HG02623 (cell line): ENCODE data around the gene CHN1.
A peak's percentile ranks its signal among the peaks of the same experiment; 100 is the strongest.

Source experiments
- ATAC-seq: cut with Tn5 transposase; IDR thresholded peaks from one replicate; pipeline ENCODE4 v1.9.1; 2021; ENCODE audit warnings: moderate library complexity; ENCODE audit not compliant: unreplicated experiment

CHN1 gene

DNA sequence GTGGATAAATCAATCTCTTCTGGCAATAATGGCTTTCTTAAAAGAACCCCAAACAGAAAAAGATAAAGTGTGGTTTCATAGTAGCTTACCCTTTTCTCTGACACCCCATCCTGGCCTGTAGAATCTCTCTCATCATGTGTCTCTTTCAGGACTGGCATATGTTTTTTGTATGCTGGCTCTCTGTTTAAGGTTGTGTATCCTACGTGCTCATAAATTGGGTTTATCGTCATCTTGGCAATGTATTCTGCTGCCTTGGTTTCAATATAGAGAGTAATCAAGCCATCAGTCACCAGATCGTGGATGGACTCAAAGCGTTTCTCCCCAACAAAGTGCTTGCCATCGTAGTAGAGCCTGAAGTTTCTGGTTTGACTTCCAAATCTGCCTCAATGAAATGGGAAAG is 127.4 kb downstream of the CHN1 start:
- ATAC-seq: no peak

DNA sequence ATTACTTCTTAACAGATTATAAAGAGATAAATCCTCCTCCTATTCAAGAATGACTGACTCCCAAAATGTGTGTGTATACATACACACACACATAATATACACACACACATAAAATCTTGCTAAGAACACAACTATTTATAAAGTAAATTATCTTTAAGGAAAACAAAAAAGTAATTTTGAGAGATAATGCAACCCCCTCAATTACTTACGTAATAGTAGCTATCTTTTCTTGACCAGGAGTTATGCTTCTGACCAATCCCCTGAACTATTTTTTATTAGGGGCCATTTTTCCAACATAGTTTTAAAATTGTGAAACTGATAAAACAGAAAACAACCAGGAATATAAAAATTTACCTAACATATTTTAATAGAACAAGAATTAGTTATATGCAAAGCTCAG is 127.9 kb downstream of the CHN1 start:
- ATAC-seq: no peak

DNA sequence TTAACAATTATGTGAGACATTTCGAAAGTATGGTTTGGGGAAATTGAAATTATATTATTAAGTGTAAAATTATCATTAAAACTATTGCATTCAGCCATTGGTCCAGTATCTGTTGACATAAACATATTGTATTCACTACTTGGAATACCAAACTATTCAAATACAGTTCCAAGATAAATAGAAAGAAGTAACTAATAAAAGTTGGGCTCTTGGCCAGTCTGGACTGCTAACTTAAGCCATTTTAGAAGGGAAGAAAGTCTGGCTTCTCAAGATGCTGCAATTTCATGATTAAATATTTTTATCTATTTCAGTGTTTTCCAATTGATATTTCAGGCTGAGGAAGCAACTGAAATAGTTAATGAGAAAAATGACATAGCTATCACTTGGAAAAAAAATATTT is 131.1 kb downstream of the CHN1 start:
- no peak for ATAC-seq

DNA sequence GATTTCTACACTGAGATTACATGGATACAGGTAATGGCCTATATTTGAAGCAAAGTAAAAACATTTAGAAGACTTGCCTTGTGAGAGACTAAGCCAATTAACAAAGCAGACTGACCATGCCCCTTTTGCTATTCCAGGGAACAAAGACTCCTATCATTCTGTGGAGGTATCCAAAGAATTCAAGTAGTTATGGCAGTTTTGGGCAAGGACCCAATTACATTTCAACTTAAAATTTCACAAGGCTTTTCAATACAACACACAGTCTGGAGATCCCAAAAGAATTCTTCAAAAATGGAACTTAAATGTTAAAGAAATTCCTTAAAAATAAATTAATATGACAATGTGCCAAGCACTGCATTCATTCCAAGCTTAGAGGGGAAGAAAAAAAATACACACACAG is 131.7 kb downstream of the CHN1 start:
- ATAC-seq: no peak

DNA sequence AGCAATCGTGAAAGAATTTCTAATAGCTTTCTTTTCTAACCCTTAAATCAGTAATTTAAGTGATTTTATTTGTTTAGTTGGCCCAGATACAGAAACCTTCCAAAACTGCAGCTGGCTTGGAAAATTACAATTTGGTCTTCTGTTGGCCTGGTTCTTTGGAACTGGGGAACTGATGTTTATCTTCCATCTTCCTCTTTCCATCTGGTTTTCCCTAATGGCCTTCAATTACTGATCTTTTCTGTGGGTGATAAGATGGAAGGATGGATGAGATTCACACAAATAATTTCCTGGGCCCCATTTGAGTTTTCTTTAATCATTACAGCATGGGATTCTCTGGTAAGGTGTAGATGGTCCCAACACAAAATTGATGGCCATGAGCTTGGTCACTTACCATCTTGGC is 134.4 kb downstream of the CHN1 start:
- no peak for ATAC-seq

DNA sequence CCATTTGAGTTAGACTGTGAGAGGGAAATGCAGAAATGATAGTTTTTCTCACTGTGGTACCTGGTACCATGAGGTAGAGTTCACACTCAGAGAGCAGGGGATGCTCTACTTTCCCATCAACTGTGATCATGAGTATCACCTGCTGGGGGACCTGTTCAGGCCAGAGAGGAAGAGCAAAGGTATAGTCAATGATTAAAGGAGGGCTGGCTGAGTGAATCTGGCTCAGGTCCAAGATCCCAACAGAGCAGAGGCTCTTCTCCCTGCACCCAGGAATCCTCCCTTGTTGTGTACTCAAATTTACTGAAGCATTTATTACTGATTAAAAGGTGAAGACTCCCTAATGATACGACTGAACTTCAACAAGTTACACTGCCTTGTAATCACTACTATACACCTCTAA is 136.3 kb downstream of the CHN1 start:
- ATAC-seq: no peak

DNA sequence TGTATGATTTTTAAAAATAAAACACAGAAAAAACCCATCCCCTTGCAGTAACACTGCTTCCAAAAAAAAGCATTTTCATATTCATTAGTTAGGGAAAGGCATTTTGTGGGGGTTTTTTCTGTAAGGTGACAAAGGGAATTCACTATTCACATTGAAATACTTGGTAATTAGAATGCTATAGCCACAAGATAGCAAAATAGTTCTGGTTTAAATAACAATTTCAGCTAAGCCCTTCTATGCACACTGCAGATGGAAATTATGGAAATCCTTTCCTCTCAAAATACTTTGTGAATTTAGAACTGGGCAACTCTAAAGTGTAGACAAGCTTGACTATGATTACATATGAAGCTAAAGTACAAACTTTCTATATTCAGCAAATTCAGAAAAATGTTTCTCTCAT is 138.8 kb downstream of the CHN1 start:
- no peak for ATAC-seq

DNA sequence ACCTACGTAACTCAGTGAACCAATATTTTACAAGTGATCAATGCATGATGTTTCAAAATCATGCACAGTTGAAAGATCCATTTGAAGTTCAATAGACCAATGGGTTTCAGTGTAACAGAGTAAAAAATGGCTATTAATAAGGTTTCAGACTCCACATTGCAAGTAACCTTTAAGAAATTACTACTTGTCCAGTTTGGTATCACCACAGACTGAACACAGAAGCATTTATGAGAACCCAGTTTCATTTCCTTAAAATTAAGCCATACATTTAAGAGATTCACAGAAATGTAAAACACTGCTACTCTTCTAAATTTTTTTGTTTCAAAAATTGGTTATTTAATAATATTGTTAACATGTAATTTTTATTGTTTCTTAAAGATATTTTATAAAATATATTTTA is 142.0 kb downstream of the CHN1 start:
- ATAC-seq: no peak

DNA sequence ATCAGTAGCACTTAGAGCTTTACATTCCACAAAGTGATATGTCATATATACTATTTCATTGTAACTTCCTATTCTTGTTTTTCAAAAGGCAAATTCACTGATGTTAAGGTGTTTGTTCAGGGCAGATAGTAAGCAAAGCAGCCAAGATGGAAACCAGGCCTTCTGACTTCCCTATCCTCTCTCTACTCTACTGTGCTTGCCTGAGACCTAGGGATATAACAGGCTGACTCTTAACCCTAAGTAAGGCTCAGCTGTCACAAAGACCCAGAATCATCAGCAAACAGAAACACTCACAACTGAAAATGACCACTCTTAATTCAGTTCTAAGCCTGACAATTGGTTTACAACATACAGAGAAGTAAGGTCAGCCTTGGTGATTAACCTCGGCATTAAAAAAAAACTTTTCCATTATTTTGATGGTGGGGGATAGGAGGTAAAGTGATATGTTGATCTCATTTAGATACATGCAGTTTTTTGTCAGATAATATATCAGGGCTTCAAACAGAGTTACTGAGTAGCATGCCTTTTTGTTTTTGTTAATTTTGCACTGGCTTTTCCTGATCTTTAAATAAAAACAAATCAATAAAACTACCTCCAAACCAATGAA is 145.5 kb downstream of the CHN1 start:
- ATAC-seq: no peak

DNA sequence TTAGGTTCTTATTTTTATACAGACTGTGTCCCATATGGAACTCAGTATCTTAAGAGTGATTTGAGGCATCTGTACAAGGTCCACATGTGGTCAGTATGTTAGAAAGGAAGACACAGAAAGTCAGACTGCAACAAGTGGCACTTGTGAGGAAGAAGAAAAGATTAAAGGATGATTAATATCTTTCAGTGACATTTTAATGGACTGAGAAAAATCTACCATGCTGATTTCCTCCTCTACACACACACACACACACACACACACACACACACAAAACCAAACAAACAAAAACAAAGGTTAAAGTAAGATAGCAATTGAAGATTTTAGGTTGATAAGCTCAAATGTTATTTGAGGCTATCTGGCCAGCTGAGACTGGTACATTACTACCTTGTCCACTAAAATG is 146.4 kb downstream of the CHN1 start:
- no peak for ATAC-seq

DNA sequence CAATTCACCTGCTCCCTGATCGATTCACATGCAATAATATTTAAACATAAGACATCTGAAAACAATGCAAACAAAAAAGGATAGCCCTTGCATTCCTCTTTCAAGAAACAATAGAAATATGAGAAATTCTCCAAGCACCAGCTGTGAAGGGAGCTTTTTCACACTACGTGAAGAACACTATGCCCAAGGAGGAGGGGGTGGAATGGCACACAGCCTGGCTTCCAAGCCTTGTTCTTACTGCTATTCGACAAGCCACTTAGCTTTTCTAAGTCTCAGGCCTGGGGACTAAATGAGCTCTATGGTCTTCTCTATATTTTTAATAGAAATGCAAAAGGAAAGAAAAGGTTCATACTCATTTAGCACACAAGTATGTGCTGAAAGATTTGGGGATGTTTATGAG is 148.7 kb downstream of the CHN1 start:
- ATAC-seq: no peak

DNA sequence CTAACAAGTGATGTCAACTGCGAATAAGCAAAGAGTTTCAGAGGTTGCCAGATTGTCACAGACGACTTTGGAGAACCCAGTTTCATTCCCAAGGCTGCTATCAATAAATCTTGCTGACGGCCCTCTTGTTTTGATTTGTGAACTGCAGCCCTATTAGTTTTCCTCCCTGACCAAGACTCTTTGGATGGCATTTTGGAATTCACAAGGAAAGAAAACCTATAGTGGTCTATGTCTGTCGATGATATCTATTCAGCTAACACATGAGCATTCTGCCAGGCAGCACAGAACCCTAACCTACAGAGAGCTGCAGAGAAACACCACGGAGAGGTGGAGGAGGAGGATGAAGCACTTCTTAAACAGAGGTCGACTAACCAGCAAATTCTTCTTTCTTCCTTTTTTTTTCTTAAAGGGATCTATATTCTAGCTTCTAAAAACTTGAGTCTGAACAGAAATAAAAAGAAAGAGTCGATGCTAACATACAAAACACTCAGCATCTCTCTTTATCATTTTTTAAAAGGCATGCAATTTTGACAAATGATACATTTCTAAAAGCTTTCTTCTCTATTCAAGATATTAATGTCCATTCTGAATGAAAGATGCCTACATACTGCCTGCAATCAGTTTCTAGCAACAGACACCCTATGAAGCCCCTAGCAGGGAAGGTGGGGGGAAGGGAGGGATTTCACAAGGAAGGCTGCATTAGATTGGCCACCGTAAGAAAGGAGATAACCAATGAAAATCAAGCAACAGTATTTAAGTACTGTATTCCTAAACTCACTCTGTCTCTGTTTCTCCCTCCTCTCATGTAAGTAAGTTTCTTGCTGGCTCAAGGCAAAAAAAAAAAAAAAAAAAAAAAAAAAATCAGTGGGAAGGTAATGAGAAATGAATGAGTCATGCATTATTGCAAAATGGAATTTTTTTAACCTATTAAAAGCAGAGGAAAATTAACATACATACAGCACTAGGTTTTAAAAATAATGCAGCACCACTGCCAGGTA is 157.9 kb downstream of the CHN1 start:
- ATAC-seq: no peak

DNA sequence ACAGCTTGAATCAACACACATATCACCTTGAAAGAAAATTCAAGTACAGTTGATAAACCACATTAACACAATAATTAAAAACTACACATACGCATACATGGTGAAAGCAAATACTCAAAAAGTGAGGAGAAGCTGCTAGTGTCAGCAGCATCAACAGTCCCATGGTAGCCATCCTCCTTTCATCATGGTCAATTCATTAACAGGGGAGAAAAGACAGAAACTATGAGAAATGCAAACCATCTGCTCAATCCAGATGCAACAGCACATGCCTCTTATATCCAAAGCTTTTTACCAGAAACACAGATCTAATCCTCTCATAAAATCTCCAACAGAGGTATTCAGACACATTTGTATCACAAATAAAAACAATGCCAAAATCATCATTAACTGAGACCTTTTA is 159.0 kb downstream of the CHN1 start:
- no peak for ATAC-seq

DNA sequence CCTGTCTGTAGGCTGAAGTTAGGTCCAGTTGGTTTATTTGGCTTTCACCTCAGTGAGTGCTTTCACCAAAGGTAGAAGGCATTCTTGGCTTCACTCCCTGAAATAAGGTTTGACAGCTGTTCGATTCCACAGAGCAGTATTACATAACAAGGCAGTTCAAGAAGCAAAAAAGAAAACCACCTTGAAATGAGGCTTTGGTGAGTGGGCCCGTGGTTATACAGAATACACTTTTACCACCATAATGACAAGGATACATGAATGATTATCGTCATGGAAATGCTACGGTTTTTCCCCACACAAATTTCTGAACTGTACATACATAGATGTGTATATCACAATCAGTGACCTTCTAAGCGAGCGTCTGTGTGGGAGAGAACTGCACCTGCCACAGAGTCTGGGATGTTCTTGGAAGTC is 160.9 kb downstream of the CHN1 start:
- ATAC-seq: no peak

DNA sequence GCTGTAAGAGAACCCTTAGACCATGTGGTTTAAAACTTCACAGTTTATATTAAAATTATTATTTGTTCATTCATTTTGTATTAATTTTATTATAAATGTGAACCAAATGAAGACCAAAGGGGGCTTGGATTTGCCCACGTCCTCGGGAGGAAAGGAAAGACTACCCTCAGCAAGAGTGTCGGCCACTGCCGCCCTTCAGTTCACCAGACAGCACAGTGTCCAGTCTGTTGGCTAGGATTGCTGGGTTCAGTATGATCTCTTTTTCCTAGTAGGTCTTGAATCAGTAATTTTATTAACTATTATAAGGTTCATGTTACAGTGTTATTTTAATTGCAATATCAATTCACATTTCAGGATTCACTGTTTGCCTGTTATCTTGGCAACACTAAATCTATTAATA is 162.7 kb downstream of the CHN1 start:
- ATAC-seq: no peak

DNA sequence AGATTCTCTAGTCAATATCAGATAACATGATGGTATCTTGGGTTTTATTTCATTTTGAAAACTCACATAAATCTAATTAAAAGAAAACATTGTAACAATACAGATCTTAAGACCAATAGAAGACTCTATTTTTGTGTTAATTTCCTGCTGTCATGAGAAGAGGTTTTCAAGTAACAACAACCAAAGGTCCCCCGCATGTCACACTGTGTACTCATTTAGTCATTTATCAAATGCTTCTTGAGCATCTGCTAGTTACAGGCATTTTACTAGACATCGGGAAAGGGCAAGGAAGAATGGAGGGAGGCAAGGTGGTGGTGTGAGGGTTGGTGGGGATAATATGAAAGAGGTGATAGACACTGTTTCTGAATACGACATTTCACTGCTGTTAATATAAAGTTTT is 163.2 kb downstream of the CHN1 start:
- ATAC-seq: no peak

DNA sequence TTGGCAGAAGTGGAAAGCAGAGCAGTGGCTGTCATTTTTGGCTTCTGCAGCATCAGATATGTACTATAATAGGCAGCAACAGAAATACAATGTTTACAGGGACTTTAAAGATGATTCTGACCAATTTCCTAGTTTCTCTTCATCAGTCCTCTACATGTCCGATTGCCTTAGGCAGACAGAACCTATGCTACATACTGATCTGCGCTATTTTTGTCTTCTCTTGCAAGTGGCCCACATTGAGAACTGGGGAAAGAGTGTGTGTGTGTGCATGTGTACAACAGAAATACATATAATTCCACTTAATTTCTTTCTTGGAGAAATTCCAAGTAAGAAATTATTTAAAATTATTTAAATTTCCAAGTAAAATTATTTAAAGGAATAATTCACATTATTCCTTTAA is 163.8 kb downstream of the CHN1 start:
- no peak for ATAC-seq

DNA sequence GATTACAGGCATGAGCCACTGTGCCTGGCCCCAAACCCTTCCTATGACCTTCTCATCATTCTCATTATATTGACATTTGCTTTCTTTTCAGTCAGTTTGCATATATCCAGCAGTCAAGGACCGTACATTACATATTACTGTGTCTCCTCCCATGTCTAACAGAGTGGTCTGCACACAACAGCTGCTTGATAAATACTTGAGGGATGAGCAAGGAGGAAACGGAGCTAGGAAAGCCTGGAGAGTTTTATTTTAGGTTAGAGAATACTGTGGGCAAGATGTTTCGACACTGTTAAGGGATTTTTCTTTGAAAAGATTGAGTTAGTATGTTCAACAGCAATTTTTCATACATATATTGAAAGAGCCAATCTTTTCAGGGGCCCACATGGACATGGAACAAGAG is 164.7 kb downstream of the CHN1 start:
- no peak for ATAC-seq

DNA sequence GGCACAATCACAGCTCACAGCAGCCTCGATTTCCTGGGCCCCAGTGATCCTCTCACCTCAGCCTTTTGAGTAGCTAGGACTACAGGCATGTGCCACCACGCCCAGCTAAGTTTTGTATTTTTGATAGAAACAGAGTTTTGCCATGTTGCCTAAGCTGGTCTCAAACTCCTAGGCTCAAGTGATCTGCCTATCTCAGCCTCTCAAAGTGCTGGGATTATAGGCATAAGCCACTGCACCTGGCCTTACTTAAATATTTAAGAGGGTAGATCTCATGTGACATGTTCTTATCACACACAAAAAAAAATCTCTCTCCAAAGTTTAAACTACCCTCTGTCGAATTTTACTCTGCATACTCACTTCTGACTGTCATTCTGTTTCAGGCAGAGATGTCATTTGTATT is 165.5 kb downstream of the CHN1 start:
- ATAC-seq: no peak

DNA sequence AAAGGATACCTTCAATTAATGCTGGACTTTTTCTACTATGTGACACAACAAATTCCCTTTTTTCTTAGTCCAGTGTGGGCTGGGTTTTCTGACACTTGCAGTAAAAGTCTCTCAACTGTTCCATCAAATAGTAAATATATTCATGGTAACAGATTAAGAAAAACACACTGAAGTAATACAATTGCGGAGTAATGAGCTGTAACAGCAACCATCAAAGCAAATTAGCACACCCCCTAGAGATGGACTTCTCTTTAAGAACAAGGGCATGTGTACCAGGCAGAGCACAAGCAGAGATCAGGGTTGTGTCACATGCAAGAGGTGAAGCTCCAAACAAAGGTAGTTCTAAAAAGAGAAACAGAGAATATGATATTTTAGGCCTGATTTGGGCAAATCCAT is 168.2 kb downstream of the CHN1 start:
- no peak for ATAC-seq

DNA sequence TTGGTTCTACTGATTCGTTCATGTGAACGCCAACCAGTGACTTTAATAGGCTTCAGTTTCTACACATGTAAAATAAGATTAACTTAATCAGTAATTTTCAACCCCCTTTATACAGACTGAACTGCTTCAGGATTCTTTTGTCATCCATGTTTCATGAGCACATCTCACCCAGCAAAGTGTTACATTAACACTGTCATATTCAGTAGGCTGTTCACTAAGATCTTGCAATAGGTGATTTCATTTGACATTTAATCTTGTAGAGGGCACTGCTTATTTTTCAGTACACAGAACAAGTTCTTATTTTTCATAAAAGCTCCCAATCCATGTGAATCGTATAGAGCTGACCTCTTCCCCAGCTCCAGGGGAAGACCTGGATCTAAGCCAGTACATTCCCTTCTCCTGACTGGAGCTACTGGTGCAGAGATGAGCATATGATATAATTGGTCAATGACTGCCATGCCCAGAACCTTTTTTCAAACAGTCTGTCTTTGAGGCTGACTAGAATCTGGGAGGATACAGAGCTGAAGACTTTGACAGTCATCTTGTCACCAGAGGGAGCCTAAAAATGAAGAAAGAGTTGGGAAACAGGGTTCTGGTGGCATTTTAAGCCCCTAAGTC is 168.7 kb downstream of the CHN1 start:
- no peak for ATAC-seq

DNA sequence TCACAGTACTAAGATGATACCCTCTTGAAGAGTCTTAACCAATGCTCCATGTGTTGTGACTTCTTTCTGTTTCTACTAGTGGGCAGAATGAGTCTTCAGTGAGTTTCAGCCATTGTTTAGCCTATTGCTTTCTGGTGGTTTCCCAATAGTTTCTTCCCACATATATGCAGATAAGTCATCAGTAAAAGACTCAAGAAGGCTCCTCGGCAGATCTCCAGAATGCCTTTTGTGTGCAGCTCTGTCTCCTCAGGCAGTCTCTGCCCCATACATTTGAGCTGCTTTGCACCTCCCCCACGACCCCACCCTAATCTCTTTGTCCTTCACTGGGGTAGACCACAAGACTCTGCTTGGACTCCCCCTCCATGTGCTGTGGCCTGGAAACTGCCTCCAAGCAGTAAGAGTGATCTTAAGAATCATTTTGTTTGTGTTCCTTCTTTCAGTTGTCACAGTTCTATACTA is 169.4 kb downstream of the CHN1 start:
- peak; percentile 84 for ATAC-seq
